HG02678 (cell line): ENCODE measurements around the gene ITGBL1.

ENCODE experiments used
- ATAC-seq: cut with Tn5 transposase; IDR thresholded peaks from one replicate; pipeline ENCODE4 v1.9.1; 2021; ENCODE audit warnings: mild to moderate bottlenecking, moderate library complexity; ENCODE audit not compliant: unreplicated experiment

The ITGBL1 gene

DNA sequence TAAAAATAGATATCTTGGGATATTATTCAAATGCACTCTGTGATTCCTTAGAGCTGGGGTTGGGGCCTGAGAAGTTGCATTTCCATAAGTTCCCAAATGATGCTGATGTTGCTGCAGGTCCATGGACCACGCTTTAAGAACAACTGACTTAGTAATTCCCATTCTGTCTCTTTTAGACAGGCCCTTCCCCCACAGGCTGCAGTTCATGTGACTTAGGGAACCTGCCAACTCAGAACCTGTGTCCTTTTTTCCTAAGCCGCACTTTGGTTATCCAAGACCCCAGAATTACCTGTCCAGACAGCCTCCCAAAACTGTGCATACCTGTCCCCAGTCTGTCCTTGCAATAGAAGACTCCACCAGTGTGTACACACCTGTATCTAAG is 1.7 kb upstream of the ITGBL1 start:
- no peak for ATAC-seq

DNA sequence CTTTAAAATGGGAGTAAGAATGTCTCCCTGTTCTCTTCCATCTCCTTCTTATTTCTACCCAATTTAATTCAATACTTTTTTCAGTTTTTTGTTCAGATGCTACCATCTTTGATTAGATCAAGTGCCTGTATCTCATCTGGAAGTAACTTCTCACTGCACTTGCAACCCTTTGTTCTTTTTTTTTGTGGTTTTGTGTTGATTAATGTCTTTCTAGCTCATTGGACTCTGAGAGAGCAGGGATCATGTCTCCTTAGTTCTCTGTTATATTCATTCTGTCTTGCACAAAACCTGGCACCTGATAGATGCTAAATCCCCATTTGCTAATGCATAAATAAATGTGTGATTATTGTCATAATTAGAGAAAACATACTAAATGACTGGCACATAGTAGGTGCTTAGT is 834 bp upstream of the ITGBL1 start:
- ATAC-seq = no peak

DNA sequence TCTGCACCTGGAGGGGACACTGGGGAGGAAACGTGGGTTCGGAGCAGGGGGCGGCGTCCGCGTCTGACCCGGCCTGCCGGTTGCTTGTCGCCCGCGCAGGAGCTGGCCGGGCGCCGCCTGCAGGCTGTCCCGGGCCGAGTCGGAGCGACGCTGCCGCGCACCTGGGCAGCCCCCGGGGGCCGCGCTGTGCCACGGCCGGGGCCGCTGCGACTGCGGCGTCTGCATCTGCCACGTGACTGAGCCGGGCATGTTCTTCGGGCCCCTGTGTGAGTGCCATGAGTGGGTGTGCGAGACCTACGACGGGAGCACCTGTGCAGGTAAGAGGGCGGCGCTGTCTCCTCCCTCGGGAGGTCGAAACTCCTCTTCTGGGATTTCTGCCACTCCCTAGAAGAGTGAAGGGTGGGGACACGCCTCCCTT is 1.3 kb downstream of the ITGBL1 start:
- ATAC-seq = peak; percentile 30

GRCh38 chr13:101454767-101455166 is 2.3 kb downstream of the ITGBL1 start:
- ATAC-seq = no peak

GRCh38 chr13:101455863-101456262 is 3.4 kb downstream of the ITGBL1 start:
- no peak for ATAC-seq

- no peak for ATAC-seq
Observed at GRCh38 chr13:101457176-101457575, 4.7 kb downstream of the ITGBL1 start.

DNA sequence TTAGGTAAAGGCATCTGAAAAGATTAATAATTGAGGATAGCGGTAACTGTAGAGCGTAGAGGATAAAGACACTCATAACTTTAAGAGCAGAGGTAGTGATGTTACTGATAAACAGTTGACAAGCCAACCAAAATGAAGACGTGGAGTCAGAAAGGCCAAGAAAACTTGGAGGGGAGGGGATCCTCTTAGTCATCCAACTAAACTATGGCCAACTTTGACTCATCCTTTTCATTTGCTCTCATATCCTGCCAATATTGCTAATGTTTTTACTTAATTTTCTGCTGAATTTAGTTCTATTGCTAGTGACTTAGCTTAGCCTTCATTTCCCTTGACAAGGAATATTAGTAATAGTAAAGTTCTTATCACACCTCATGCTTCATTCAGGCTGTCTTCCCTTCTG is 13.4 kb downstream of the ITGBL1 start:
- ATAC-seq = no peak

DNA sequence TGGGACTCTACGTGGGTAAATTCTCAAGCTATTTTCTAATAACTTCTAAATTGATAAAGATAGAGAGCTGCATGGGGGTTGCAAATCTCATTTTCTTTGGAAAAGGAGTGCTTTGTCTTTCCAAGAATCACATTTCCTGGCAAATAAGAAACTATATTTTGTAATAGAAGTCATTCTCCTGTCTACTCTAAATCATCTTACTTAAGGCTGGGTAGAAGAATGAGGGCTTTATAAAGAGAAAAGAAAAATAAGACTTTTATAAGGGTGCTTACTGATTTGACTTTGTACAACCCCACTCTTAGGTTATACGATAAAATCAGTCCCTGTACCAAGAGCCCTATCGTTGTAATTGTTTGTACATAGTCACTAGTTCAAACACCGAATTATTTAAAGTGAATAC is 14.9 kb downstream of the ITGBL1 start:
- no peak for ATAC-seq

GRCh38 chr13:101473458-101473857 is 21.0 kb downstream of the ITGBL1 start:
- ATAC-seq = no peak

- ATAC-seq = no peak
Observed at GRCh38 chr13:101474419-101474957, 22.0 kb downstream of the ITGBL1 start.

DNA sequence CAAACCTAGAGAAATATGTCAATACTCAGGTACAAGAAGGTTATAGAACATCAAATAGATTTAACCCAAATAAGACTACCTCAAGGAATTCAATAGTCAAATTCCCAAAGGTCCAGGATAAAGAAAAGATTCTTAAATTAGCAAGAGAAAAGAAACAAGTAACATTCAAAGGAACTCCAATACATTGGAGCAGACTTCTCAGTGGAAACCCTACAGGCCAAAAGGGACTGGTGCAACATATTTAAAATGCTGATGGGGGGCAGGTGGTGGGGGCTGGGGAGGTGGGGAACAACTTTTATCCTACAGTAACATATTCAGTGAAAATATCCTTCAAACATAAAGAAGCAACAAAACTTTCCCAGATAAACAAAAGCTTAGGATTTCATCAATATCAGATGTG is 23.1 kb downstream of the ITGBL1 start:
- no peak for ATAC-seq

DNA sequence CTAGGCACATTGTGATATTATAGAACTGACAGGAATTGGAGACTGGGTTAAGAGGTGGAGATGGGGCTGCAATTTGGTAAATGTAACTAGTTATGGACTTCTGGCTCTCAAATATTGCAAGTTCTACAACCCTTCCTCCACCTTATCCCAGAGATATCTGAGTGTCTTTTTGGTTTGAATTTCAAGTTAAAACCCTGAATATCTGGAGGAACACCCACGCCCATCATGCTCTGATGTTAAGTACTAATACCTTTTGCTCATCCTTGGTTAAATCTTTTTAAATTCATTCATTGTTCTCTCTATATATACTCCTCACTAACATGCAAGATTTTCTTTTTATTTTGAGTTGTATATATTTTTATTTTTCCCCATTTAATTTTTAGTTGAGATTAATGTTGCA is 28.9 kb downstream of the ITGBL1 start:
- ATAC-seq = no peak

GRCh38 chr13:101486708-101487437 is 34.4 kb downstream of the ITGBL1 start:
- ATAC-seq = no peak

- no peak for ATAC-seq
Observed at GRCh38 chr13:101487438-101487830, 35.0 kb downstream of the ITGBL1 start.

- no peak for ATAC-seq
Observed at GRCh38 chr13:101488734-101489133, 36.3 kb downstream of the ITGBL1 start.

- no peak for ATAC-seq
Observed at GRCh38 chr13:101489643-101490405, 37.3 kb downstream of the ITGBL1 start.

DNA sequence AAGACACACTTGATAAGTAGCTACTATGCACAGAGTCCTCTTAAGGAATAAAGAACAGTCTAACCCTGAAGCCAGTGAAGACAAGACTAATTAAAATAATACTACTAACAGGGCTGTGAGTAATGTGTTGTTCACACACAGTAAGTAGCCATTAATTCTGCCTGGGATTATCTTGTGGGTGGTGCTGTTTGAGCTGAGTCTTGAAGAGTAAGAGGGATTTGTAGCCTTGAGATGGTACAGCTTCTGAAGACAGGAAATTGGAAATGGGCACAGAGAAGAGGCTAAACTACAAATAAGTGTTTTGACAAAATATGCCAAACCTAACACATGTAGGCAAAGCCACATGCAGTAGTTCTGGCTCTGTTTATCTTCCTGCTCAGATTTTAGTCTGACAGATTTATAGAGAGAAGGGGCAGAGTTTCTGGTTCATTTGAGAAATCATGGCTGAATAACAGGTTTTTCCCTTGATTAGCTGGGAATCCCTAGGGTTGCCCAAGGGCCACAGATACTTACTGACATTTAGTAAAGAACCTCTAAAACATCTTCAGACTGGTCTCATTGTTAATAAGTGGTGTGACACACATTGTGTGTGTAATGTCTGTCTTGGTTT is 38.0 kb downstream of the ITGBL1 start:
- ATAC-seq = no peak

- no peak for ATAC-seq
Observed at GRCh38 chr13:101492251-101492910, 39.9 kb downstream of the ITGBL1 start.

DNA sequence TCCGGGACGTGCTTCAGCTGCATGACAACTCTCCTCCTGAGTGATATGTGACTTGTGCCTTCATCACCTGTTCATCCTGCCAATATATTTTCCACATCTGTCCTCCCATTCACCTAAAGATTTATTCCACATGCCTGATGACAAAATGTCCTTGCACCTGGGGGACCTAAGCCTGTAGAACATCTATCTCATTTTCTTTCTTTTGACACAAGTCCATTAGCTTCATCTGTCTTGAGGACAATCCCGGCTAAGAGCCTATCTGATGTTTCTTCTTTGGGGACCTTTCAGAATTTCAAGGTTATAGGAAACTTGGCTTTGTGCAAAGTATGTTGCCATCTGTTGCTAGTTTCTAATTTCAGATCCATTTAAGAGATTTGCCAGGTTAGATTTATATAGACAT is 41.1 kb downstream of the ITGBL1 start:
- no peak for ATAC-seq

DNA sequence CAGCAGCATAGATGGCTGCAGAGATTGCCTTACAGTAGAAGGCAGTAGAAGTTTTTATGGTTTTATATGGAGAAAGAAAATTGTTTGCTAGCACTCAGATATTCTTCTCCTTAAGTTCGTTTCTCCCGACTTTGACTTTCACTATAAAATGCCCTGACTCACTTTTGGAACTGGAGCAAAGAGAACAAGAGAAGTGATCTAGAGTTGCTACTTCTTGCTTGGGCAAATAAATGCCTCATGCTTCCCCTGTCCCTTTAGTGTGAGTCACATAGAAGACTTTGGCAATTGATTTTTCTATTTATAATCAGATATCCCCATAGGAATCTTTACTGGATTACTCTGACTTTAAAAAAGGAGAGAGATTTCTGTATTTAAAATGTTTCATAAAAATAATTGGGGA is 46.9 kb downstream of the ITGBL1 start:
- ATAC-seq = no peak

GRCh38 chr13:101502618-101503017 is 50.1 kb downstream of the ITGBL1 start:
- ATAC-seq = no peak
